ENCODE data around the gene COL15A1. TPM values are rescaled to one million over a fixed set of nuclear protein-coding genes. Genes with fewer than 3 reads are reported as not detected.
A peak's percentile ranks its signal among the peaks of the same experiment; 100 is the strongest.

The COL15A1 gene
- total RNA-seq, 1 experiment from 2014 or later = 4.2 TPM

DNA sequence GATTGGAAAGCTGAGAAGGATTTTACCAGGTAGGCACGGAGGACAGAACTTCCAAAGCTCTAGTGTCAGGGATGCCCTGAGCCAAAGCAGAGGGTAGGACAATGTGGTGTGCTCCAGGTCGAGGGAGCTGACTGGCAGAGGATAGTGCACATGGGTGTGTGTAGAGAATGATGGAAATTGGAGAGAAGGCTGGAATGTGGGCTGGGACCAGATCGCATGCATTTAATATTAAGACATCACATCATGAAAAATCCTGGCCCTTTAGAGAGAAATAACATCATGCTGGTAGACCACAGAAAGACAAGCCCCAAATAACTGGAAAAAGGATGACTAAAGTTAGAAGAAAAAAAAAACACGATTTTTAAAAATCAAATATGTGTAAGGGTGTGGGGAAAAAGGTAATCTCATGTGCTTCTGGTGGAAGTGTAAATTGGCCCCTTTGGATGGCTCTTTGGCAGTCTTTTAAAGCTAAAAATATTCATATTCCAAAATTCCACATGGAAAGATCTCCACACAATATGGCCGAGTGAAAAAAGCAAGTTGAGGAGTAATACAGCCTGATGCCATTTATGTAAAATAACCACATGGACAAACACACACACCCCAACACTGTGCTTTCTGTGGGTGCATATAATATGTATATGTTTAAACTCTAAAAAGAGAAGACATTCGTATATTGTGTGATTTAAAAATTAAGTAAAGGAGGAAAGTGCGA lies 94.2 kb downstream of the COL15A1 start:
- no peak for DNase-seq (ENCODE audit: low read depth)

DNA sequence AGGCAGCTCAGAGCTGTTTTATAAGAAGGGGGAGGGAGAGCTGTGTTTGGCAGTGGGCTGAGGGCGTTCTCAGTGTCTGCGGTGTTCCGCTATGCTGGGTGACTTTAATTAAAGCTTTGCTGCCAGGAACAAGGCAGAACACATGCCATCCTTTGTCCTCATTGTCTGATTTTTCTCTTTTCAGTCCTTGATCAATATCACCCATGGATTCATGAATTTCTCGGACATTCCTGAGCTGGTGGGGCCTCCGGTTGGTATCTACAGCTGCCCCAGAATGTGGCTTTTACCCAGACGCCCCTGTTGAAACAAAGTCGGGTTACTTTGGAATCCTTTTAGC lies 94.7 kb downstream of the COL15A1 start:
- no peak for DNase-seq (ENCODE audit: low read depth)

DNA sequence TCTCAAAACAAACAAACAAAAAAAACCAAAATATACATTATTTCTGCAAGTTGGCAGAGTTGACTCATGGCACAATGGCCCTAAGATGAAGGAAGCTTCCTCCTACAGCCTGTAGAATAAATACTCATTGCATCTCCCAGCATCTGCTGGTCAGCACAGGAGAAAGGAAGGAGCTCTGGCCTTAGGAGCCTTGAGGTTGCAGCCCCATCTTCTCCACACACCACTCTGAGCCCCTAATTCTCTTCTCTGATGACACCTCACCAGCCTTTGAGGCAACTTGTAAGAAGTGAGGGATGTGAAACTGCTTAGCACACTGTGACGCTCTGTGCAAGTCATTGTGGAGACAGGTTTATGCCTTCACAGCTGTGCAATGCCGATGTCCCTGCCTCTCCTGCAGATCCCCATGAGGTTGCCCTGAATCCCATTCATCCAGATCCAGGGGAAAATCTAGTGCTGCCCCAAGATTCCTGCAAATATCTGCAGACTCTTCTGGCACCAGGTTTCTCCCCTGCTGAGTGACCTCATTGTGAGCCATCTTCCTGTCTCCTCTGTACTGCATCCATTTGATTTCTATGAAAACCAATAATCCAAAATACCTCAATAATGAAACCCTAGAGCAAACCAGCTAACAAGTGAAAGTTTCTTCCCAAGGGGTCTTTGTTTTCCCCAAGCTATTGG lies 95.9 kb downstream of the COL15A1 start:
- peak; percentile 63 for DNase-seq (ENCODE audit: low read depth)

DNA sequence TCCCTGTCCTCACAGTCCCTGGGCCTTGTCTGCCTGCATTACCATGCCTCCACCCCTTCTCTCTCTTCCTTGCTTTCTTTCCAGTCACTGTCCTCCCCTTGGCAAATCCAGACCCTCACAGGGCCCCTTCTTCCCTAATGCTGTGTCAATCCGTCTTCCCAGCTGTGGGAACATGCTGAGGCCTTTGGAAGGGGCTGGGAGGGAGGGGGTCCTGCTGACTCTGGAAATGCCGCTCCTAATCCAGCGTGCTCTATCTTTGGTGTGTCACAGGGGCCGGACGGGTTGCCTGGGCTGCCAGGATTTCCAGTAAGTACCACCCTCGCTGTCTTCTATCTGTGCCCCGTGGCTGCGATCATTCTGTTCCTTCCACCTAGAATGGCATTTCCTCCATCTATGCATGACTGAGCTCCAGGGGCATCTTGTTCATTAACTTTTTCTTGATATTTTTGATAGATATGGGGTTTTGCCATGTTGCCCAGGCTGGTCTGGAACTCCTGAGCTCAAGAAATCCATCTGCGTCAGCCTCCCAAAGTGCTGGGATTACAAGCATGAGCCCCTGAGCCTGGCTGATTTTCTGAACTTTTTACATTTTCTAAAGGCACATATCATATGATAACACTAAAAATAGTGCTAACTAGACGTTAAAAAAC lies 96.7 kb downstream of the COL15A1 start:
- no peak for DNase-seq (ENCODE audit: low read depth)

DNA sequence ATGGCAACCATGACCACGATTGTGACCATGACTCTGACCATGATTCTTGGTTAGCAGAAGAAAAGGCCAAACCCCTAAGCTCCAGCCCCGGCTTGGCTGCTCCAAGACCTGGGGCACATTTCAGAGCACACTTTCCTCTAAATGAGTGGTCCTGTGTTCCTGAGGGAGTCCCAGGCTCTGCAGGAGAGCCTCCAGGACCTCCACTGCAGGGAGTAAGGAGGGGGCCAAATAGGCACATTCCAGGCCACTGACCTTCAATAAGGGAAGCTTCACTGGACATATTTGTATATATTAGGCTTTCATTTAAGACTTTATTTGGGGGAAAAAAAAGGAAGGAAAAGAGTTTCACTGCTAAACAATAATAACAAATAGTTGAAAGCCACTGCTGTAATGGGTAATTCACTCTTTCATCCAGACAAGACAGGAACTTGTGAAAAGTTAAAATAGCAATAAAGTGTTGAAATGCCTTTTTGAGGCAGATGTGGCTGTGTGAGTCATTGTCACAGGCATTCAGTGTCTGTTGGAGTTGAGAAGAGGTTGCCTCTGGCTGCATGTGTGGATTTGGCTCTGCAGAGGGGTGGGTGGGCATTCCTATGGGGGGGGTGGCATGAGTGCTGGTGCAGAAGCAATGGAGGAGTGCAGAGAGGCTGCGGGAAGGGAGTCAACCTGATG lies 97.3 kb downstream of the COL15A1 start:
- DNase-seq (ENCODE audit: low read depth) = peak; percentile 94

DNA sequence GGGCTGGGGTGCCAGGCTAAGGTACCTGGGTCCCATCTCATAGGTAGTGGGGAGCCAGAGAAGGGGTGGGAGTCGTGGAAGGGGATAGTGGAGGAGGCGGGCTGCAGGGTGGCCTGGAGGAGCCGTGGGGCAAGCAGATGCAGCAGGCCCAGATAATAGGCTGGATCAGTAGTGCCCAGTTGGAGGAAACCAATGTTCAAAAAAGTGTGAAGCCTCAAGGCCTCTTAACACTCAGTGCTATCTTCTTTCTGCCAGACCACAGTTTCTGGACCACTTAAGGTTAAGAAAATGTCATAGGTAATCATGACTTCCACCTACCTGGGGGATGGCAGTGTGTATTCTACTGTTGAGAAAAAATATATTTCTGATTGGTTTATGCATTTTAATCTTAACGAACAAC lies 97.9 kb downstream of the COL15A1 start:
- DNase-seq (ENCODE audit: low read depth) = no peak

GRCh38 chr9:99042620-99043019 lies 98.9 kb downstream of the COL15A1 start:
- DNase-seq (ENCODE audit: low read depth) = no peak

- DNase-seq (ENCODE audit: low read depth) = peak; percentile 67
Measured at GRCh38 chr9:99044827-99045226, 101.1 kb downstream of the COL15A1 start.

- no peak for DNase-seq (ENCODE audit: low read depth)
Measured at GRCh38 chr9:99046068-99046467, 102.4 kb downstream of the COL15A1 start.

- no peak for DNase-seq (ENCODE audit: low read depth)
Measured at GRCh38 chr9:99046542-99047071, 102.9 kb downstream of the COL15A1 start.

DNA sequence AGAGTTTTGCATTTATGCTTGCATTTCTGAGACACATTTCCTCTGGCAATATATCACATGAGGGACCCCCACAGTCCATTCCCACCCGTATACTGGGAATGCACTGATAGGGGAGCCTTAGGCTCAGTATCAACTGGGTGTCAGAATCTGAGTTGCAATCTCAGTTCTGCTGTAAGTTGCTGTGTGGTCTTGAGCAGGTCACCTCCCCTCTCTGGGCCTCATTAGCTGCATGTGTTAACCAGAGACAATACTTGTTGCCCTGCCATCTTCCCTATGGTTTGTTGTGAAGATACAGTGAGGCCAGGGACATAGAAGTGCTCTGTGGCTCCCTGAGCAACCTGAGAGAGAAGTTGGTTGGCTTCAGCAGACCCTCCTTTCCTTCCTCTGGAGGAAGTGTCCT lies 105.5 kb downstream of the COL15A1 start:
- DNase-seq (ENCODE audit: low read depth) = no peak

GRCh38 chr9:99049641-99050040 lies 105.9 kb downstream of the COL15A1 start:
- peak; percentile 59 for DNase-seq (ENCODE audit: low read depth)

DNA sequence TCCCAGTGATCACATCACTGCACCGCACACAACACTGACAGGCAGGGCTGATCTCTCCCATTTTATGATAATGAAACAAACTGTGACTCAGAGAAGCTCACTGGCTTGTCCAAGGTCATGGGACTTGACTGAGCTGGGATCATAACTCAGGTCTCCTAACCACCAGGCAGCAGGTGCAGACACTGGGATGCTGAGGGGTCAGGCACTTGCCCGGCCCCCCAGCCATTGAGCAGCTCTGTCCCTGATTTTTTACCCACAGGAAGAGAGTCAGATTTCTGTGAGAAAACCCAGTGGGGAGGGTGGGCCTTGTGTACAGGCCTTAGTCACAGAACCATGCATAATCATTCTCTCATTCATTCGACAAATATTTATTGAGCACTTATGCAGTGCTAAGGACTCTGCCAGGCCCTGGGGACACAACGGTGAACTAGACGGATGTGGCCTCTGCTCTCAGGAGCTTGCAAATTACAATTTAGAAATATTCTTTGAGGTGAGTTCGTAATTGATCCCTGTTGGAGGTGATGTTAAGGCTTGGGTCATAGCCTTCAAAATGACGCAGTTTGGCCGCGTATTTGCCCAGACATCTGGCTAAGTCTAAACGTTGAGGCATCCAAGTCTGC lies 106.7 kb downstream of the COL15A1 start:
- DNase-seq (ENCODE audit: low read depth) = peak; percentile 98

DNA sequence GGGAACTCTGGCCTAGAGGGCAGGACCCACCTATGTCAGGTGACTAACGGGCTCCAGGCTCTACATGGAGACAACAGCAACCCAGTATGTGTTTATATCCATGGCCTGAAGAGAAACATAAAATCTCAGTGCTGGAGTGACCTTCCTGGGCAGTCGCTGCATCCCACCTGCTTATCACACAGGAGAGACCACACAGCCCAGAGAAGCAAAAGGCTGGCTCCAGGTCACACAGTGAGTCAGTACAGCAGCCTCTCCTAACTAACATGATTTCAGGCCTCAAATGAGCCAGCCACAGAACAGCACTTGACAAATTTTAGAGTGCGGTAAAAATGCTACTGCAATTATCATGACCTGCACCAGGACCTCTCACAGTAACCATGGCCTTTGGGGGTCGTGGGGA lies 107.2 kb downstream of the COL15A1 start:
- DNase-seq (ENCODE audit: low read depth) = no peak

- DNase-seq (ENCODE audit: low read depth) = peak; percentile 21
Measured at GRCh38 chr9:99051406-99051805, 107.7 kb downstream of the COL15A1 start.

GRCh38 chr9:99051851-99052250 lies 108.1 kb downstream of the COL15A1 start:
- DNase-seq (ENCODE audit: low read depth) = peak; percentile 57

DNA sequence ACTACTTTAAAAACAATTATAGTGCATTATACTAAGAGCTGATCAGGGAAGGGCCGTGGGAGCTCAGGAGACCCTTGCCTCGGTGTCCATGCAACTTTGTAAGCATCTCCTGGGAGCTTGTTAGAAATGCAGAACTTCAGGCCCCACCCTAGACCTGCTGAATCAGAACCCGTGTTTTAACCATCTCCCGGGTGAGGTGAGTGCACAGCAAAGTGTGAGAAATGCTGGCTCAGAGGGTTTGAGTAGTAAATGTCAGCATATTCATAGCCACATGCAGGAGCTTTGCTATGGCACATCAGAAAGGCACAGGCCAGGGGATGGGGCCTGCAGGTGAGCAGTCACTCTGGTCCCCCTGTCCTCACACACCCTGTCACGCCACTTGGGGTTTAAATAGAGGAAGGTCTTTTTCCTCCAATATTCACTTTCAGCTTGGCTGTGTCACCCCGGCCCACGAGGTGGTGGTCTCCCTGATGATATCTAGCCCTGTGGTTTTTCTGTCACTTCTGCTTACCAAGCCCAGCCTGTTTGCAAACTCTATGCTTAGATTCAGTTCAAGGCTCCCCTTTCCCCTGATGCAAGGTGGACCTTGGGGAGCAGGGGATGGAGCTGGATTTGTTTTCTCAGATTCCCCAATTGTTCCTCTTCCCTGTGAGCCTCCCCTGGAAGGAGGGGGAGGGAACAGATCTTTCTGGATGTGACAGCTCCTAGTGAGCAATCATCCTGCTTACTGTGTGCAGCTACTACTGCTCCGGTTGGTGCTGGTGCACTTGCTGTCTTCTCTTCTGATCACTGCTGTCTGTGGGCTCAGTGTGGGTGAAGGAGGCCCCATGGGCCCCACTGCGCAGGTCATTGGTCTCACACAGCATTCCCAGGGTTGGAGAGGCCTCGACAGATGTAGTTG lies 109.4 kb downstream of the COL15A1 start:
- peak; percentile 34 for DNase-seq (ENCODE audit: low read depth)

DNA sequence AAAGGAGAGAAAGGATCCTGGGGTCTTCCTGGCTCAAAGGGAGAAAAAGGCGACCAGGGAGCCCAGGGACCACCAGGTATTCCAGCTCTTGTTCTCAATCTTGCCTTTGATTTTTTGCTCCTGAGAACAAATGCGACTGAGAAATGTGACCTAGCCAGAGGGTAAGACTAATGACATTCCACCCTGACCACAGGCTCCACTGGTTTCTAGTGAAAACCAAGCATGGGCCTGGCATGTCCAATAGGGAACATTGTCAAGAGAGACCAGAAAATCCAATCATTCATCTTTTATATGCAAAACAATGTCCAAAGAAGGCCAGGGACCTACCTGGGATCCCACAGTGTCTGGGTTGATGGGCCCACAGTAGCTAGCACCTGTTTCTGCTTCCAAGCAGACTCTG lies 110.9 kb downstream of the COL15A1 start:
- DNase-seq (ENCODE audit: low read depth) = peak; percentile 97

- DNase-seq (ENCODE audit: low read depth) = peak; percentile 98
Measured at GRCh38 chr9:99055384-99055783, 111.7 kb downstream of the COL15A1 start.

DNA sequence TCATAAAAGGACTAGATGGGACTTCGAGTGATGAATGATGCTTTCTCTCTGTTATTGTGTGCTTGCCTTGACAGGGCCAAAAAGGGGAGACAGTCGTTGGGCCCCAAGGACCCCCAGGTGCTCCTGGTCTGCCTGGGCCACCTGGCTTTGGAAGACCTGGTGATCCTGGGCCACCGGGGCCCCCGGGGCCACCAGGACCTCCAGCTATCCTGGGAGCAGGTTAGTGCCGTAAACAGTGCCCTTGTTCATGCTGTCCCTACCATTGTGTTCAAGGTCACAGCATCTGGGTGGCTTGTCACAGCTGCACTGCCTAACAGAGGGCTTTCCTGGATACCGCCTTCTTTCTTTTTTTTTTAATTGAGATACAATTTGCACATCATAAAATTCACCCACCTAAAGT lies 112.5 kb downstream of the COL15A1 start:
- no peak for DNase-seq (ENCODE audit: low read depth)
